PC-3 (cell line): ENCODE measurements around the gene FAR1.

Experiments used
- CTCF ChIP-seq: fragments of 300-600 bp; sonication (generic); conservative IDR thresholded peaks from 2 replicates; pipeline ENCODE4 v1.5.1; 2017; ENCODE audit warnings: antibody characterized with exemption, low read depth, mild to moderate bottlenecking, low read length
- EZH2 ChIP-seq: fragments of 300-600 bp; sonication (generic); IDR thresholded peaks from one replicate; pipeline ENCODE4 v1.6.1; 2017; ENCODE audit warnings: antibody characterized with exemption, mild to moderate bottlenecking, low read length; ENCODE audit not compliant: unreplicated experiment
- EZH2phosphoT487 ChIP-seq: fragments of 300-600 bp; sonication (generic); IDR thresholded peaks from 2 replicates; pipeline ENCODE4 v1.6.1; 2018; ENCODE audit warnings: mild to moderate bottlenecking, antibody characterized with exemption, low read length, borderline replicate concordance

DNA sequence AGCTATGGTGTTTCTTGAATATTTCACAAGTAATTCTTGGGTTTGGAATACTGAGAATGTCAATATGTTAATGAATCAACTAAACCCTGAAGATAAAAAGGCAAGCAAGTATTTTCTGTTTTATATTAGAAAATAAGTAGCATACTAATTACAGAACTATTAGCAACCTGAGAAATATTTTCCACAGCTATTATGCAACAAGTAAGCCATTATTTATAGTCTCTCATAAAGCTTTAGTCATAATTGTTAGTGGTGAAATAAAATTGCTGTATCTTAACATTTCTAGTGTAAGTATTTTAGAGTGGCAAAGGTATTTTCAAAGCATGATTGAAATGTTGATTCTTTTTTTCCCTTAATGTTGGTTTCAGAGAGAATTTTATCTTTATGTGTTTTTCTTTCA, 53.3 kb downstream of the FAR1 start:
- no peak for TF ChIP-seq CTCF
- no peak for TF ChIP-seq EZH2phosphoT487
- TF ChIP-seq EZH2, result no peak
